NT2/D1 (cell line): ENCODE results near the gene BDKRB2.

ENCODE experiments used
- DNase-seq: peaks from one replicate; pipeline ENCODE4 v3.0.0-alpha.2; 2011; ENCODE audit warnings: low read depth, low spot score
- H3K27me3 ChIP-seq: 2 replicates; pipeline ENCODE4 v1.6.0; 2011; ENCODE audit warnings: mild to moderate bottlenecking; ENCODE audit not compliant: insufficient read length, insufficient read depth
- H3K36me3 ChIP-seq: 2 replicates; pipeline ENCODE4 v1.6.1; 2011; ENCODE audit warnings: mild to moderate bottlenecking, low read length, mixed read lengths; ENCODE audit not compliant: insufficient read depth, insufficient read length
- H3K4me1 ChIP-seq: 2 replicates; pipeline ENCODE4 v1.5.1; 2011; ENCODE audit not compliant: insufficient read depth, insufficient read length
- H3K4me3 ChIP-seq: 2 replicates; pipeline ENCODE4 v1.5.1; 2011; ENCODE audit warnings: low read depth; ENCODE audit not compliant: insufficient read length
- H3K9ac ChIP-seq: 2 replicates; pipeline ENCODE4 v1.6.0; 2011; ENCODE audit warnings: low read depth; ENCODE audit not compliant: insufficient read length
- H3K9me3 ChIP-seq: 2 replicates; pipeline ENCODE4 v1.5.1; 2011; ENCODE audit warnings: mild to moderate bottlenecking, low read length; ENCODE audit not compliant: insufficient read depth
- SUZ12 ChIP-seq: IDR thresholded peaks from 2 replicates; pipeline ENCODE4 v1.6.1; 2011; ENCODE audit not compliant: insufficient read length, insufficient read depth; ENCODE audit errors: extremely low read depth
- YY1 ChIP-seq: IDR thresholded peaks from 2 replicates; pipeline ENCODE4 v1.6.1; 2011; ENCODE audit not compliant: insufficient read length, insufficient read depth
- ZNF274 ChIP-seq: IDR thresholded peaks from 2 replicates; pipeline ENCODE4 v1.6.1; 2011; ENCODE audit warnings: mild to moderate bottlenecking, low read depth, low read length

Gene BDKRB2

GRCh38 chr14:96197969-96198368 lies 6.7 kb upstream of the BDKRB2 start:
- H3K9me3 ChIP-seq = no peaks in the 10 kb centered on the region
- no peak overlapping the region for H3K4me3 ChIP-seq
- TF ChIP-seq SUZ12 = no peak
- TF ChIP-seq ZNF274 = no peak
- TF ChIP-seq YY1 = no peak
- DNase-seq = no peak
- no peaks in the 10 kb centered on the region for H3K36me3 ChIP-seq
- no peak overlapping the region for H3K9ac ChIP-seq
- no peaks in the 10 kb centered on the region for H3K27me3 ChIP-seq
- no peaks in the 10 kb centered on the region for H3K4me1 ChIP-seq

DNA sequence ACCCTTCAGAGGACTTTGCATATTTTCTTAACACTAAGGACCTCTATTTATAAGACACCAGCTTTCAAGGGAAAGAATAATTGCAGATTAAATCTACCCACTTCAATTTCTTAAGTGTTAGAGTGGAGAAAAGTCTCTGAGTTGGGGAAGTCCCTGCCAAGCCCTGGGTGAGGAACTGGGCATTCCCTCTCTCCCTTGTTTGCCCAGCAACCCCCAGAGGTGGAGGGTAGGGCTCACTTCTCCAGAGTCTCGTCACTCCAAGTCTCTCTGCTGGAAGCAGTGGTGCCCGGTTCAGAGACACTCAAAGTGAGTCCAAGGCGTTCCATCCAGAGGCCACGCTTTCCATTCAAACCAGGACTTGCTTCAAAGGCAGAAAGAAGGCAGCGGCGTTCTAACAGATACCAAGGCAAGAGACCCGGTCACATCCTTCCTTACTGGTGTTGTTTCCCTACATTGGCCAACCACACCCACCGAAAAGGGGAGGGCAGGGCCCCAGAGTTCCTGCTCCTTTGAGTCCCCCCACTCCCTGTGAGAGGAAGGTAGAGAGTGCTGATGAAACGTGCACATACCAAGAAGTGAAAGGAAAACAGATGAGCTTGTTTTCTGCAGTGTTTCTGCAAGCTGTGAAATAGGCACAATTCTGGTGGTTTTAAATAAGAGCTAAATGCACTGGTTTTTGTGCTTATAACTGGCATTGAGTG lies 6.1 kb upstream of the BDKRB2 start:
- no peak for TF ChIP-seq ZNF274
- no peak for TF ChIP-seq YY1
- no peak for TF ChIP-seq SUZ12
- Histone ChIP-seq H3K27me3 (peaks cover 4% of the 10 kb centered on the region), H3K4me1 (no peaks in the 10 kb centered on the region), H3K9ac (no peak overlapping the region), H3K4me3 (no peak overlapping the region), H3K36me3 (no peaks in the 10 kb centered on the region), H3K9me3 (no peaks in the 10 kb centered on the region)
- no peak for DNase-seq

DNA sequence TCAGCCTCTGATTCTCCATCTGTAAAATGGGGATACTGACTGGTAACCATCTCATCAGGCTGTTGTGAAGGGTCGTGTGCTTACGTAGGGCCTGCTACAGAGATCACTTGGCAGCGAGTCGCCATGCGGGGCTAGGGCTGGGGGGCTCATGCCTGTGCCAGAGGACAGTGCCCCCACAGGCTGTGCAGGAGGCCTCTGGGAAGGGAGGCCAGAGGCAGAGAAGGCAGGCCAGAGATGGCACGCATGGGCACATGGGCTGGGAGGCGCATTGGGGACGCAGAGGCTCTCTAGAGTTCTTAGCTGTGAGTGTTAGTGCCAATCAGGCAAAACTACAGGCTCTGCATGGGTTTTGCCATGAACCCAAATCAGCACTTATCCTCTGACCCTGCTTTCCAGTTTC lies 3.5 kb upstream of the BDKRB2 start:
- Histone ChIP-seq H3K36me3 (no peaks in the 10 kb centered on the region), H3K9me3 (no peaks in the 10 kb centered on the region), H3K4me3 (no peak overlapping the region), H3K27me3 (peaks cover 7% of the 10 kb centered on the region), H3K4me1 (peaks cover 2% of the 10 kb centered on the region), H3K9ac (no peak overlapping the region)
- DNase-seq = no peak
- TF ChIP-seq SUZ12 = no peak
- TF ChIP-seq YY1 = no peak
- TF ChIP-seq ZNF274 = no peak

DNA sequence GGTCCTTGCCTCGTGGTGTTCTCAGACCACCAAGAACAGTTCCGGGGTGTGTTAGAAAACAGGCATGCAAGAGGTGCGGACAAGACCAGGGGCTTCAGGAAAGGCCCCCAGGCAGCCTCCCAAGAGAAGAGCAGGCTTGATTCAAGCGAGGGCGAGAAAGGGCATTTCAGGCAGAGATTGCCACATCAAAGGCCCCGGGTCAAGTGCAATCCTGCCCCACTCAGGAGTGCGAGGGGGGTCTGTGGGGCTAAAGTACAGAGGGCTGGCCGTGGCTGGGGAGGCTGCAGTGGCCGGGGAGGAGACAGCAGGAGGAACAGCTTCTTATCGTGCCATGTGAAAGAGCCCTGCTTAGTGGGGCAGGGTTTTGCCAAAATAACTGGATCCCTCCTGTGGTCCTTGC lies 2.7 kb upstream of the BDKRB2 start:
- Histone ChIP-seq H3K9ac (no peak overlapping the region), H3K27me3 (peaks cover 7% of the 10 kb centered on the region), H3K4me3 (no peak overlapping the region), H3K9me3 (no peaks in the 10 kb centered on the region), H3K36me3 (no peaks in the 10 kb centered on the region), H3K4me1 (peaks cover 2% of the 10 kb centered on the region)
- TF ChIP-seq YY1 = no peak
- no peak for DNase-seq

GRCh38 chr14:96202441-96203094 lies 2.1 kb upstream of the BDKRB2 start:
- H3K4me3 ChIP-seq = no peak overlapping the region
- no peak for TF ChIP-seq SUZ12
- no peak for TF ChIP-seq ZNF274
- no peak for TF ChIP-seq YY1

DNA sequence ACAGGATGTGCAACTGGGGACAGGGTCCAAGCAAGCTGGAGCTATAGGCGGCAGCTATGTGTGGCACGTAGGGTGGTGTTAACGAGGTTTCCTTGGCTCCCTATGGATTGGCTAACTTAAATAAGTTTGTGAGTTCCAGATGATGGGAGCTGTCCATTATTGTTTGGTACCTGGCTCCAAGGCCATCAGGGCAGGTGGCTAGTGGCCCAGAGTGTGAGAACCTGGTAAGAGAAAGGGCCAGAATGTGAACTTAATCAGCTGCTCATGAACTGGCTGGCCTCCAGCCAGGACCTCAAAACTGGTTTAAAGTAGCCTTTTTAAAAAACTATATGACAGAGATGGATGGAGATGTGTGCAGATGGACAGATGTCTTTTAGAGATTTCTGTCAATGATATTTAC lies 1.5 kb upstream of the BDKRB2 start:
- Histone ChIP-seq H3K36me3 (no peaks in the 10 kb centered on the region), H3K4me3 (no peak overlapping the region), H3K4me1 (peaks cover 2% of the 10 kb centered on the region), H3K9me3 (no peaks in the 10 kb centered on the region), H3K9ac (no peak overlapping the region), H3K27me3 (peaks cover 7% of the 10 kb centered on the region)
- TF ChIP-seq YY1 (no peak), ZNF274 (no peak), SUZ12 (no peak)
- no peak for DNase-seq

More at GRCh38 chr14:96202441-96203094, 2.1 kb upstream of the BDKRB2 start:
- DNase-seq = no peak
- Histone ChIP-seq H3K9ac (no peak overlapping the region), H3K9me3 (no peaks in the 10 kb centered on the region), H3K27me3 (peaks cover 7% of the 10 kb centered on the region), H3K36me3 (no peaks in the 10 kb centered on the region), H3K4me1 (peaks cover 2% of the 10 kb centered on the region)

DNA sequence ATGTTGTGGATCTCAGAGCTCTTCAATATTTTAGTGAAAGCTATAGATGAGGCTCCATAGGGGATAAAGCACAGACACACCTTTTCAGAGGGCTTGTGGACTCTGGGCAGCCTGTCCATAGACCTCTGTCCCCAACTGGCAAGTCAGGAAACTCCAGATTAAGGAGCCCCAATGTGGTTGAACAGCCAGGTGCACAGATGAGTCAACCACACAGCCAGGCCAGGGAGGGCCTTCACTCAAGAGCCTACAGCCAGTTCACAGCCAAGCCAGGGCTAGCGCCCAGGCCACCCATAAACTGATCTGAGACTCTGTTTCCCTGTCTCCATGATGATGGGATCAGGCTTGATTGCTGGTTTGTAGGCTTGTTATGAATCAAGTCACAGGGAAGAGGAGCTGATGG lies 1.0 kb upstream of the BDKRB2 start:
- Histone ChIP-seq H3K27me3 (peaks cover 7% of the 10 kb centered on the region), H3K9ac (no peak overlapping the region), H3K4me1 (peaks cover 2% of the 10 kb centered on the region), H3K36me3 (no peaks in the 10 kb centered on the region), H3K9me3 (no peaks in the 10 kb centered on the region), H3K4me3 (no peak overlapping the region)
- DNase-seq = no peak
- no peak for TF ChIP-seq YY1
- TF ChIP-seq ZNF274 = no peak
- TF ChIP-seq SUZ12 = no peak
